ENCODE measurements around the gene SDR42E2.

DNA sequence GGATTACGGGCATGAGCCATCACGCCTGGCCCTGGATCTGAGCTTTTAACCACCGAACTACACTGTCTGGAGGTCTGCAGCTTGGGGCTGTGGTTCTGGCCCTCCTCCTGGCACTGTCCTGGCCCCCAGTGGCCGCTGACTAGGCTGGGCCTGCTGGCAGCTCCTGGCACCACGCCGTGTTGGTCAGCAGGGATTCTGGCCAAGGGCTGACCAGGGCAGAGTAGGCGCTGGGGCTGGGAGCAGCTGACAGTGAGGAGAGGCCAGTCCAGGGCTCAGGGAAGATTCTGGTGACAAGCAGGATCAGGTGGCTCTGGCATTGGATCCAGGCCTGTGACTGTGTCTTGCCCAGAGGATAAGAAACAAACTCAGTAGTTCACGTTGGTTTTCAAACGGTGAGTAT lies 58.4 kb downstream of the SDR42E2 start:
- TF ChIP-seq, protein P1, sequence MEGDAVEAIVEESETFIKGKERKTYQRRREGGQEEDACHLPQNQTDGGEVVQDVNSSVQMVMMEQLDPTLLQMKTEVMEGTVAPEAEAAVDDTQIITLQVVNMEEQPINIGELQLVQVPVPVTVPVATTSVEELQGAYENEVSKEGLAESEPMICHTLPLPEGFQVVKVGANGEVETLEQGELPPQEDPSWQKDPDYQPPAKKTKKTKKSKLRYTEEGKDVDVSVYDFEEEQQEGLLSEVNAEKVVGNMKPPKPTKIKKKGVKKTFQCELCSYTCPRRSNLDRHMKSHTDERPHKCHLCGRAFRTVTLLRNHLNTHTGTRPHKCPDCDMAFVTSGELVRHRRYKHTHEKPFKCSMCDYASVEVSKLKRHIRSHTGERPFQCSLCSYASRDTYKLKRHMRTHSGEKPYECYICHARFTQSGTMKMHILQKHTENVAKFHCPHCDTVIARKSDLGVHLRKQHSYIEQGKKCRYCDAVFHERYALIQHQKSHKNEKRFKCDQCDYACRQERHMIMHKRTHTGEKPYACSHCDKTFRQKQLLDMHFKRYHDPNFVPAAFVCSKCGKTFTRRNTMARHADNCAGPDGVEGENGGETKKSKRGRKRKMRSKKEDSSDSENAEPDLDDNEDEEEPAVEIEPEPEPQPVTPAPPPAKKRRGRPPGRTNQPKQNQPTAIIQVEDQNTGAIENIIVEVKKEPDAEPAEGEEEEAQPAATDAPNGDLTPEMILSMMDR (IDR thresholded peaks at IDR 0.05; ENCODE audit: low read depth, low read length, poor library complexity, severe bottlenecking): no peak
- TF ChIP-seq EZH2phosphoT487 (IDR thresholded peaks at IDR 0.05; ENCODE audit: borderline replicate concordance, low read length): no peak

Measured in DOHH2 (cell line).